GM12878 (cell line): ENCODE measurements around the gene NDC1. TPM values are rescaled to one million over a fixed set of nuclear protein-coding genes. Genes with fewer than 3 reads are reported as not detected.

Experiments
- ATAC-seq: fragments of 200-7000 bp; cut with Tn5 transposase; 3 replicates; pipeline ENCODE4 v1.9.1; 2020; ENCODE audit warnings: mild to moderate bottlenecking, moderate library complexity
- Bru-seq: library from RNA; stranded (reverse); fragments of 400-500 nt; gene quantifications from one replicate; lab custom pipeline; 2021; lab: Mats Ljungman, UMichigan
- BruChase-seq, 2 experiments: library from RNA; stranded (reverse); fragments of 400-500 nt; gene quantifications; one replicate each; lab custom pipeline; 2021; lab: Mats Ljungman, UMichigan
- BruUV-seq: library from RNA; stranded (reverse); fragments of 400-500 nt; replicated peaks from 2 replicates; lab custom pipeline; 2021; lab: Mats Ljungman, UMichigan
- CTCF ChIA-PET: fragments of 300-600 bp; sonication (Branson Sonifier 250); formaldehyde crosslinking; extraction: SDS; loops from one replicate; lab custom pipeline; 2021; ENCODE audit warnings: inconsistent platforms; lab: Yijun Ruan, JAX
- POLR2A ChIA-PET: fragments of 350-600 bp; formaldehyde crosslinking; extraction: SDS; loops from one replicate; lab custom pipeline; 2021; ENCODE audit warnings: inconsistent platforms; lab: Charles Lee
- RAD21 ChIA-PET: fragments of 300-600 bp; sonication (Branson Sonifier 250); formaldehyde crosslinking; loops from one replicate; lab custom pipeline; 2023; ENCODE audit warnings: antibody characterized with exemption; ENCODE audit not compliant: unreplicated experiment; lab: Charles Lee
- SMC1A ChIA-PET: fragments of 300-600 bp; sonication (Branson Sonifier 250); formaldehyde crosslinking; loops from one replicate; lab custom pipeline; 2023; ENCODE audit not compliant: unreplicated experiment, uncharacterized antibody; lab: Charles Lee
- DNase-seq: peaks from one replicate; pipeline ENCODE4 v3.0.0-alpha.2; 2011; ENCODE audit warnings: low read depth, low spot score
- FAIRE-seq: peaks from 3 replicates; lab custom pipeline; 2011; peaks lifted over from hg19 to GRCh38; lab: Jason Lieb, UNC
- H2AFZ ChIP-seq: 2 replicates; pipeline ENCODE4 v1.6.0; 2011; ENCODE audit warnings: low read depth, low read length, control low read depth; ENCODE audit not compliant: control insufficient read depth
- H3K27ac ChIP-seq: 2 replicates; pipeline ENCODE4 v1.5.1; 2011; ENCODE audit warnings: control low read depth; ENCODE audit not compliant: control insufficient read depth, insufficient read depth
- H3K27me3 ChIP-seq, 2 experiments: replicated peaks in 1 of 2; 2 replicates each; pipeline versions ENCODE4 v1.6.0 to v1.6.1; 2011; ENCODE audit warnings: low read length in 1 of 2; ENCODE audit not compliant: control insufficient read depth in 2 of 2, insufficient read depth in 2 of 2
- H3K36me3 ChIP-seq, 2 experiments: 2 replicates each; pipeline ENCODE4 v1.5.1; 2011; ENCODE audit warnings: low read length in 1 of 2; ENCODE audit not compliant: control insufficient read depth in 2 of 2, insufficient read depth in 2 of 2
- H3K4me1 ChIP-seq: 2 replicates; pipeline ENCODE4 v1.6.1; 2011; ENCODE audit warnings: mild to moderate bottlenecking, low read length, moderate library complexity, mixed read lengths; ENCODE audit not compliant: control insufficient read depth, insufficient read depth
- H3K4me2 ChIP-seq: 2 replicates; pipeline ENCODE4 v1.6.0; 2011; ENCODE audit warnings: control low read depth; ENCODE audit not compliant: control insufficient read depth, insufficient read depth
- H3K4me3 ChIP-seq: fragments of 200-600 bp; sonication (generic); 2 replicates; pipeline ENCODE4 v1.5.1; 2016
- H3K79me2 ChIP-seq: 2 replicates; pipeline ENCODE4 v1.6.0; 2011; ENCODE audit warnings: low read length; ENCODE audit not compliant: control insufficient read depth, insufficient read depth
- H3K9ac ChIP-seq: 2 replicates; pipeline ENCODE4 v1.8.0; 2011; ENCODE audit warnings: low read length, control low read depth, mixed read lengths; ENCODE audit not compliant: control insufficient read depth, insufficient read depth
- H3K9me3 ChIP-seq: replicated peaks from 3 replicates; pipeline ENCODE4 v1.5.1; 2011; ENCODE audit warnings: mild to moderate bottlenecking, low read length; ENCODE audit not compliant: control insufficient read depth, insufficient read depth
- H4K20me1 ChIP-seq: 2 replicates; pipeline ENCODE4 v1.6.0; 2011; ENCODE audit not compliant: control insufficient read depth, insufficient read depth
- ESRRA ChIP-seq: IDR thresholded peaks from 2 replicates; pipeline ENCODE4 v1.6.1; 2012; ENCODE audit warnings: mild to moderate bottlenecking, low read length, improper control_type of control experiment
- GABPA ChIP-seq: IDR thresholded peaks from 2 replicates; pipeline ENCODE4 v1.6.1; 2014; ENCODE audit warnings: antibody characterized with exemption, low read depth, mild to moderate bottlenecking, inconsistent platforms
- IKZF1 ChIP-seq: fragments of 450-650 bp; conservative IDR thresholded peaks from 2 replicates; pipeline ENCODE4 v1.6.1; 2017; ENCODE audit warnings: antibody characterized with exemption, mild to moderate bottlenecking
- IRF4 ChIP-seq: IDR thresholded peaks from 2 replicates; pipeline ENCODE4 v1.6.1; 2011; ENCODE audit warnings: low read depth, low read length
- MYB ChIP-seq: fragments of 150-350 bp; IDR thresholded peaks from 2 replicates; pipeline ENCODE4 v1.6.1; 2014; ENCODE audit warnings: mild to moderate bottlenecking, low read depth, low read length, borderline replicate concordance
- POLR2AphosphoS5 ChIP-seq: IDR thresholded peaks from 2 replicates; pipeline ENCODE4 v1.6.1; 2011; ENCODE audit warnings: mild to moderate bottlenecking, low read length, inconsistent platforms
- SIN3A ChIP-seq: IDR thresholded peaks from 2 replicates; pipeline ENCODE4 v1.6.1; 2012; ENCODE audit warnings: low read depth, low read length, improper control_type of control experiment
- SMARCA5 ChIP-seq: fragments of 450-650 bp; IDR thresholded peaks from 2 replicates; pipeline ENCODE4 v1.6.1; 2017; ENCODE audit warnings: mild to moderate bottlenecking
- SMC3 ChIP-seq: IDR thresholded peaks from 2 replicates; pipeline ENCODE4 v1.6.1; 2011; ENCODE audit warnings: low read length, improper control_type of control experiment, borderline replicate concordance
- WGBS: methylation state at CpG from one replicate; pipeline ENCODE4 v1.1.6; 2016; ENCODE audit warnings: low lambda C conversion rate; ENCODE audit not compliant: insufficient replicate concordance, insufficient coverage; ENCODE audit errors: missing lambda C conversion rate; 5-methylcytosine and 5-hydroxymethylcytosine counted together
- in situ Hi-C: fragments of 300-500 bp; cut with MboI; formaldehyde crosslinking; loops from 9 replicates; pipeline ENCODE4 v1.14.3; 2018; ENCODE audit warnings: mixed read lengths
- intact Hi-C: fragments of 100-400 bp; cut with micrococcal nuclease; formaldehyde crosslinking; loops from one replicate; pipeline ENCODE4 v1.14.2; 2022; ENCODE audit not compliant: unreplicated experiment
- long read RNA-seq, 2 experiments: library from polyadenylated mRNA; unstranded; transcript quantifications; one replicate each; pipeline ENCODE4 v2.0.0, GENCODE V29; 2019 to 2020
- polyA minus RNA-seq, 3 experiments: library from RNA; depleted of rRNA, polyadenylated mRNA; stranded (reverse); fragments of >200 nt; gene quantifications; 2 replicates each; pipeline ENCODE4 v1.2.3, GENCODE V29; 2011
- polyA plus RNA-seq, 11 experiments: library from polyadenylated mRNA; depleted of rRNA in 4 of 11; unstranded in 6 of 11; stranded (reverse) in 5 of 11; fragments of >200 nt; fragmentation: Nextera tagmentation in 4 of 11; fragmentation: Illumina TruSeq in 1 of 11; extraction: Ambion mirVana in 4 of 11; extraction: Trizol in 1 of 11; gene quantifications; 1 replicate in 1 of 11; 2 replicates in 10 of 11; pipeline versions ENCODE4 v1.2.1 to v1.2.3, GENCODE V29; 2011 to 2016; ENCODE audit warnings: inconsistent platforms in 2 of 11, missing spikeins in 2 of 11, low read depth in 1 of 11
- total RNA-seq, 4 experiments: library from RNA; depleted of rRNA in 3 of 4; stranded (reverse); fragments of >200 nt in 3 of 4; fragmentation: Illumina TruSeq in 1 of 4; extraction: Trizol in 1 of 4; gene quantifications; 2 replicates each; pipeline versions ENCODE4 v1.2.1 to v1.2.3, GENCODE V29; 2013 to 2021
- TF ChIP-seq, protein P1 (sequence below): fragments of 450-650 bp; IDR thresholded peaks from 2 replicates; pipeline ENCODE4 v1.6.1; 2017; ENCODE audit warnings: low read depth, mild to moderate bottlenecking, moderate library complexity
- TF ChIP-seq, protein P2 (sequence below): fragments of 450-650 bp; IDR thresholded peaks from 2 replicates; pipeline ENCODE4 v1.6.1; 2018; ENCODE audit warnings: mild to moderate bottlenecking, low read depth, moderate library complexity; ENCODE audit not compliant: partially characterized antibody

Gene NDC1, protein sequence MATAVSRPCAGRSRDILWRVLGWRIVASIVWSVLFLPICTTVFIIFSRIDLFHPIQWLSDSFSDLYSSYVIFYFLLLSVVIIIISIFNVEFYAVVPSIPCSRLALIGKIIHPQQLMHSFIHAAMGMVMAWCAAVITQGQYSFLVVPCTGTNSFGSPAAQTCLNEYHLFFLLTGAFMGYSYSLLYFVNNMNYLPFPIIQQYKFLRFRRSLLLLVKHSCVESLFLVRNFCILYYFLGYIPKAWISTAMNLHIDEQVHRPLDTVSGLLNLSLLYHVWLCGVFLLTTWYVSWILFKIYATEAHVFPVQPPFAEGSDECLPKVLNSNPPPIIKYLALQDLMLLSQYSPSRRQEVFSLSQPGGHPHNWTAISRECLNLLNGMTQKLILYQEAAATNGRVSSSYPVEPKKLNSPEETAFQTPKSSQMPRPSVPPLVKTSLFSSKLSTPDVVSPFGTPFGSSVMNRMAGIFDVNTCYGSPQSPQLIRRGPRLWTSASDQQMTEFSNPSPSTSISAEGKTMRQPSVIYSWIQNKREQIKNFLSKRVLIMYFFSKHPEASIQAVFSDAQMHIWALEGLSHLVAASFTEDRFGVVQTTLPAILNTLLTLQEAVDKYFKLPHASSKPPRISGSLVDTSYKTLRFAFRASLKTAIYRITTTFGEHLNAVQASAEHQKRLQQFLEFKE
- 41.4 and 46.7 TPM in 2 replicates for total RNA-seq (2013; cell fraction: nucleolus; rRNA removed)
- total RNA-seq (2014; rRNA removed) (53.0 and 59.6 TPM in 2 replicates), total RNA-seq (2014; rRNA removed; fragmentation: Illumina TruSeq; extraction: Trizol) (44.7 and 47.8 TPM in 2 replicates), total RNA-seq (2021) (39.4 and 46.5 TPM in 2 replicates), polyA plus RNA-seq (2011; rRNA removed) (77.6 and 82.2 TPM in 2 replicates), polyA plus RNA-seq (2014; fragmentation: Illumina TruSeq; extraction: Trizol) (46.1 and 54.2 TPM in 2 replicates), polyA plus RNA-seq (2014; fragmentation: Nextera tagmentation; extraction: Ambion mirVana) (10 to 100 TPM; 20.2 to 24.9 TPM), polyA plus RNA-seq (2014; rRNA removed) (29.6 and 37.6 TPM in 2 replicates), polyA plus RNA-seq (2016; fragmentation: Nextera tagmentation; extraction: Ambion mirVana) (10 to 100 TPM; 52.4 to 54.2 TPM), polyA minus RNA-seq (2011; rRNA and poly(A)+ RNA removed) (88.5 and 119 TPM in 2 replicates), Bru-seq, nascent RNA (percentile 72 among the genes with signal in this experiment), BruChase-seq, experiment 1, labeled RNA remaining after a 6-hour chase (percentile 81 among the genes with signal in this experiment), BruChase-seq, experiment 2, labeled RNA remaining after a 2-hour chase (percentile 80 among the genes with signal in this experiment)
- 11.2 TPM for polyA plus RNA-seq (2011; ENCODE audit: low read depth)
- 40.5 and 46.2 TPM in 2 replicates for polyA plus RNA-seq (2011; cell fraction: cytosol; rRNA removed)
- polyA plus RNA-seq (2011; cell fraction: nucleus; rRNA removed): 22.8 and 23.7 TPM in 2 replicates
- polyA plus RNA-seq (2012): 15.8 and 19.8 TPM in 2 replicates
- 30.4 and 31.0 TPM in 2 replicates for polyA minus RNA-seq (2011; cell fraction: cytosol; rRNA and poly(A)+ RNA removed)
- polyA minus RNA-seq (2011; cell fraction: nucleus; rRNA and poly(A)+ RNA removed): 17.9 and 19.5 TPM in 2 replicates
- long read RNA-seq, experiment 1, full-length matches to known transcripts: 20 of 44 reads
- long read RNA-seq, experiment 1, partial matches to known transcripts: 5 of 44 reads
- long read RNA-seq, experiment 1, other reads (novel, unspliced or antisense): 19 of 44 reads
- long read RNA-seq, experiment 2, full-length matches to known transcripts: 37 of 92 reads
- long read RNA-seq, experiment 2, partial matches to known transcripts: 16 of 92 reads
- long read RNA-seq, experiment 2, other reads (novel, unspliced or antisense): 39 of 92 reads

DNA sequence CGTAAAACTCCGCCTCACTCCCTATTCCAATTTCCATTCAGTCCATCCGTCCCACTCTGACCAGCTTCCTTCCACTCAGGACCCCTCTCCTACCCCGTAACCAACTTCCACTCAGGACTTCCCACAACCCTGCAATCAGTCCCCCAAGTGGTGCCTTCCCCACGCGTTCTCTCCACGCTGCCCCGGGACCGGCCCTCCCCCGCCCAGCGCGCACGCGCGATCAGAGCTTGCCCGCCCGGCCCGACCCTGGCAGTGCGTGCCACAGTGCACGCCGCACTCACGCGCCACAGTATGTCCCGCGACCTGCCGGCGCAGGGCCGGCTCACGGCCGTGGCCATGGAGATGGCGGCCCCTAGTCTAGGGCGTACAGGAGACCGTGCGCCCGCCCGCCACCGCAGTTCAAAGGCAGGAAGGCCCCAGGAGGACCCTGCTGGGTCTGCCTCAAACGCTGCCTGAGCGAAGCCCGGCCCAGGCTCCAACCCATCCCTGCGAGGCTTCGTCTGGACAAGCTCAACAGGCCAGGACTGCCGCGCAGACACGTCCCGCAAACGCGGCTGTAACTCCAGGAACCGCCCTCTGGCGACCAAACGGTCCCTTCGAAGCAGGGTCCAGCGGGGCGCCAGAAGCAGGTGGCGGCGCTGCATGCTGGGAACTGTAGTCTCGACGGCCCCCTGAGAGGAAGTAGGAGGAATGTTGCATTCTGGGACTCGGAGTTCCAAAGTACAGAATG lies at the start of gene NDC1:
NDC1 (minus strand) TSS at position 373 of the 730 bp plus-strand sequence; CDS start at position 338, 35 bp downstream.
- peak within 1 kb of the TSS; percentile 88 for H3K4me3 ChIP-seq
- intact Hi-C loops (loop anchor here (5.0 kb wide), 1 partner anchor 214 kb away; the partner anchor contains the start of genes TCEANC2 and TMEM59), in situ Hi-C loops (no loop called here)
- peak within 1 kb of the TSS; percentile 63 for H3K4me2 ChIP-seq
- no TSS peak for BruUV-seq
- no peaks in the 10 kb centered on the region for H4K20me1 ChIP-seq
- FAIRE-seq (no peak), ATAC-seq (peak; percentile 92), DNase-seq (peak; percentile 91)
- H2AFZ ChIP-seq: peak within 1 kb of the TSS; percentile 99
- CTCF ChIA-PET: interaction anchor here (0.9 to 1.4 kb wide), 4 partner anchors 23 to 121 kb away, joined by 3 to 5 read pairs (median 4); no protein-coding TSS in a partner anchor
- no peaks in the 10 kb centered on the region for H3K27me3 ChIP-seq
- no peaks in the 10 kb centered on the region; the same call in 2 of the 3 replicates for H3K9me3 ChIP-seq
- POLR2A ChIA-PET: interaction anchor here (0.5 to 3.9 kb wide), 7 partner anchors 9 to 783 kb away, joined by 3 to 16 read pairs (median 7); partner anchors contain the start of genes IFT25, LRRC42, TCEANC2 and TMEM59
- RAD21 ChIA-PET: interaction anchor here (1.4 kb wide), 2 partner anchors 107 to 121 kb away, joined by 3 to 4 read pairs; partner anchors contain the start of gene IFT25
- WGBS: 1% methylated on average over 51 of the region's 59 CpGs
- H3K9ac ChIP-seq: peak within 1 kb of the TSS; percentile 99
- H3K79me2 ChIP-seq: peaks cover 51% of the 10 kb centered on the region
- peaks cover 7% of the 10 kb centered on the region; the same call in 1 of the 2 replicates for H3K4me1 ChIP-seq
- SMC1A ChIA-PET: interaction anchor here (0.9 to 2.2 kb wide), 2 partner anchors 22 to 107 kb away, joined by 3 to 6 read pairs; partner anchors contain the start of gene IFT25
- no peaks in the 10 kb centered on the region for H3K36me3 ChIP-seq
- H3K27ac ChIP-seq: peak within 1 kb of the TSS; percentile 99
- TF ChIP-seq, protein P1, sequence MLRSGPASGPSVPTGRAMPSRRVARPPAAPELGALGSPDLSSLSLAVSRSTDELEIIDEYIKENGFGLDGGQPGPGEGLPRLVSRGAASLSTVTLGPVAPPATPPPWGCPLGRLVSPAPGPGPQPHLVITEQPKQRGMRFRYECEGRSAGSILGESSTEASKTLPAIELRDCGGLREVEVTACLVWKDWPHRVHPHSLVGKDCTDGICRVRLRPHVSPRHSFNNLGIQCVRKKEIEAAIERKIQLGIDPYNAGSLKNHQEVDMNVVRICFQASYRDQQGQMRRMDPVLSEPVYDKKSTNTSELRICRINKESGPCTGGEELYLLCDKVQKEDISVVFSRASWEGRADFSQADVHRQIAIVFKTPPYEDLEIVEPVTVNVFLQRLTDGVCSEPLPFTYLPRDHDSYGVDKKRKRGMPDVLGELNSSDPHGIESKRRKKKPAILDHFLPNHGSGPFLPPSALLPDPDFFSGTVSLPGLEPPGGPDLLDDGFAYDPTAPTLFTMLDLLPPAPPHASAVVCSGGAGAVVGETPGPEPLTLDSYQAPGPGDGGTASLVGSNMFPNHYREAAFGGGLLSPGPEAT: peak; percentile 97
- TF ChIP-seq GABPA (peak; percentile 93; the same call in 1 of the 2 replicates), SMARCA5 (no peak), POLR2AphosphoS5 (peak; percentile 67), MYB (peak; percentile 99), IRF4 (peak; percentile 81), ESRRA (peak; percentile 81; the same call in 1 of the 2 replicates), SIN3A (peak; percentile 90; the same call in 1 of the 2 replicates), IKZF1 (peak; percentile 100), SMC3 (no peak; the same call in 1 of the 2 replicates)
- TF ChIP-seq, protein P2, sequence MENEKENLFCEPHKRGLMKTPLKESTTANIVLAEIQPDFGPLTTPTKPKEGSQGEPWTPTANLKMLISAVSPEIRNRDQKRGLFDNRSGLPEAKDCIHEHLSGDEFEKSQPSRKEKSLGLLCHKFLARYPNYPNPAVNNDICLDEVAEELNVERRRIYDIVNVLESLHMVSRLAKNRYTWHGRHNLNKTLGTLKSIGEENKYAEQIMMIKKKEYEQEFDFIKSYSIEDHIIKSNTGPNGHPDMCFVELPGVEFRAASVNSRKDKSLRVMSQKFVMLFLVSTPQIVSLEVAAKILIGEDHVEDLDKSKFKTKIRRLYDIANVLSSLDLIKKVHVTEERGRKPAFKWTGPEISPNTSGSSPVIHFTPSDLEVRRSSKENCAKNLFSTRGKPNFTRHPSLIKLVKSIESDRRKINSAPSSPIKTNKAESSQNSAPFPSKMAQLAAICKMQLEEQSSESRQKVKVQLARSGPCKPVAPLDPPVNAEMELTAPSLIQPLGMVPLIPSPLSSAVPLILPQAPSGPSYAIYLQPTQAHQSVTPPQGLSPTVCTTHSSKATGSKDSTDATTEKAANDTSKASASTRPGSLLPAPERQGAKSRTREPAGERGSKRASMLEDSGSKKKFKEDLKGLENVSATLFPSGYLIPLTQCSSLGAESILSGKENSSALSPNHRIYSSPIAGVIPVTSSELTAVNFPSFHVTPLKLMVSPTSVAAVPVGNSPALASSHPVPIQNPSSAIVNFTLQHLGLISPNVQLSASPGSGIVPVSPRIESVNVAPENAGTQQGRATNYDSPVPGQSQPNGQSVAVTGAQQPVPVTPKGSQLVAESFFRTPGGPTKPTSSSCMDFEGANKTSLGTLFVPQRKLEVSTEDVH: peak; percentile 33
